Trophoblast cell (in vitro differentiated cells and primary cell): ENCODE results near the gene CFLAR.

Experiments used
- DNase-seq, 2 donors: peaks; one replicate each; pipeline ENCODE4 v3.0.0-alpha.2; 2016
- H2AFZ ChIP-seq: 2 replicates; pipeline ENCODE4 v1.6.1; 2013; ENCODE audit warnings: low read length, moderate library complexity, mild to moderate bottlenecking; ENCODE audit not compliant: insufficient read depth, poor library complexity
- H2AK5ac ChIP-seq: 2 replicates; pipeline ENCODE4 v1.6.1; 2013; ENCODE audit warnings: mild to moderate bottlenecking, low read length
- H2BK120ac ChIP-seq: 2 replicates; pipeline ENCODE4 v1.6.1; 2013; ENCODE audit warnings: low read length, mild to moderate bottlenecking, moderate library complexity; ENCODE audit not compliant: insufficient read depth, poor library complexity
- H2BK12ac ChIP-seq: 2 replicates; pipeline ENCODE4 v1.6.1; 2013; ENCODE audit warnings: mild to moderate bottlenecking, low read length, moderate library complexity
- H2BK5ac ChIP-seq: 2 replicates; pipeline ENCODE4 v1.6.1; 2013; ENCODE audit warnings: low read length, low read depth, moderate library complexity, mild to moderate bottlenecking; ENCODE audit not compliant: poor library complexity
- H3K14ac ChIP-seq: 2 replicates; pipeline ENCODE4 v1.6.1; 2013; ENCODE audit warnings: mild to moderate bottlenecking, low read length
- H3K18ac ChIP-seq: 2 replicates; pipeline ENCODE4 v1.6.1; 2013; ENCODE audit warnings: mild to moderate bottlenecking, low read length
- H3K23ac ChIP-seq: 2 replicates; pipeline ENCODE4 v1.6.1; 2013; ENCODE audit warnings: low read length
- H3K27ac ChIP-seq: 2 replicates; pipeline ENCODE4 v1.5.1; 2013; ENCODE audit warnings: low read depth, mild to moderate bottlenecking, inconsistent platforms, low read length, moderate library complexity
- H3K27me3 ChIP-seq: 2 replicates; pipeline ENCODE4 v1.6.1; 2013; ENCODE audit warnings: inconsistent platforms, mild to moderate bottlenecking, low read length, moderate library complexity; ENCODE audit not compliant: insufficient read depth
- H3K36me3 ChIP-seq, 2 experiments: 1 replicate in 1 of 2; 2 replicates in 1 of 2; pipeline ENCODE4 v1.6.1; 2013; ENCODE audit warnings: low read length in 2 of 2, mild to moderate bottlenecking in 2 of 2, moderate library complexity in 1 of 2; ENCODE audit not compliant: insufficient read depth in 2 of 2, control insufficient read depth in 1 of 2
- H3K4ac ChIP-seq: 2 replicates; pipeline ENCODE4 v1.6.1; 2013; ENCODE audit warnings: low read depth, mild to moderate bottlenecking, low read length, moderate library complexity
- H3K4me1 ChIP-seq, 2 experiments: 1 replicate in 1 of 2; 2 replicates in 1 of 2; pipeline ENCODE4 v1.6.1; 2013; ENCODE audit warnings: low read length in 2 of 2, mild to moderate bottlenecking in 2 of 2, moderate library complexity in 1 of 2; ENCODE audit not compliant: insufficient read depth in 2 of 2, control insufficient read depth in 1 of 2
- H3K4me2 ChIP-seq: 2 replicates; pipeline ENCODE4 v1.6.1; 2013; ENCODE audit warnings: inconsistent platforms, mild to moderate bottlenecking, low read length, moderate library complexity
- H3K4me3 ChIP-seq: 2 replicates; pipeline ENCODE4 v1.5.1; 2013; ENCODE audit warnings: mild to moderate bottlenecking, low read depth, low read length, inconsistent platforms
- H3K79me1 ChIP-seq: one replicate; pipeline ENCODE4 v1.6.1; 2013; ENCODE audit warnings: low read length
- H3K79me2 ChIP-seq: 2 replicates; pipeline ENCODE4 v1.6.1; 2013; ENCODE audit warnings: low read length, mild to moderate bottlenecking; ENCODE audit not compliant: control insufficient read depth, insufficient read depth, poor library complexity
- H3K9ac ChIP-seq: 2 replicates; pipeline ENCODE4 v1.6.1; 2013; ENCODE audit warnings: mild to moderate bottlenecking, low read length
- H3K9me3 ChIP-seq: 2 replicates; pipeline ENCODE4 v1.6.1; 2013; ENCODE audit warnings: low read depth, mild to moderate bottlenecking, control low read depth, inconsistent platforms, low read length; ENCODE audit not compliant: insufficient read depth
- H4K12ac ChIP-seq: 2 replicates; pipeline ENCODE4 v1.6.1; 2013; ENCODE audit warnings: low read depth, mild to moderate bottlenecking, low read length, moderate library complexity
- H4K8ac ChIP-seq: 2 replicates; pipeline ENCODE4 v1.6.1; 2013; ENCODE audit warnings: low read depth, mild to moderate bottlenecking, low read length, moderate library complexity
- H4K91ac ChIP-seq: one replicate; pipeline ENCODE4 v1.6.1; 2013; ENCODE audit warnings: low read depth, mild to moderate bottlenecking, low read length, moderate library complexity
- WGBS: extraction: QIAGEN DNeasy Blood & Tissue Kit; methylation state at CpG from one replicate; pipeline ENCODE4 v1.1.7; 2013; ENCODE audit warnings: missing lambda C conversion rate; ENCODE audit not compliant: insufficient read length, insufficient coverage; ENCODE audit errors: extremely low coverage; 5-methylcytosine and 5-hydroxymethylcytosine counted together

Gene CFLAR

GRCh38 chr2:201073071-201073470, 42.9 kb upstream of the CFLAR start:
- H3K14ac ChIP-seq = no peak overlapping the region
- H3K4me3 ChIP-seq = no peak overlapping the region
- H4K8ac ChIP-seq = no peak overlapping the region
- WGBS = no CpG with 5 or more reads among the region's 1 CpG
- no peak overlapping the region for H2AFZ ChIP-seq
- no peak overlapping the region for H3K9ac ChIP-seq
- H2AK5ac ChIP-seq = no peak overlapping the region
- no peak overlapping the region for H4K91ac ChIP-seq
- no peak overlapping the region for H3K4me2 ChIP-seq
- DNase-seq = no peak
- H3K9me3 ChIP-seq = no peaks in the 10 kb centered on the region
- H2BK120ac ChIP-seq = no peak overlapping the region
- peaks cover 0 to 2% of the 10 kb centered on the region in 2 experiments for H3K4me1 ChIP-seq
- H3K18ac ChIP-seq = no peak overlapping the region
- no peak overlapping the region for H3K23ac ChIP-seq
- H3K79me2 ChIP-seq = peaks cover 3% of the 10 kb centered on the region
- H2BK12ac ChIP-seq = no peak overlapping the region
- no peaks in the 10 kb centered on the region for H3K36me3 ChIP-seq
- no peak overlapping the region for H3K4ac ChIP-seq
- H3K27ac ChIP-seq = no peak overlapping the region
- H4K12ac ChIP-seq = no peak overlapping the region
- H3K79me1 ChIP-seq = peaks cover 5% of the 10 kb centered on the region
- H3K27me3 ChIP-seq = no peaks in the 10 kb centered on the region
- H2BK5ac ChIP-seq = no peak overlapping the region

GRCh38 chr2:201074996-201075395, 41.0 kb upstream of the CFLAR start:
- no peak overlapping the region for H2BK120ac ChIP-seq
- no peak overlapping the region for H4K12ac ChIP-seq
- H3K79me2 ChIP-seq = peaks cover 3% of the 10 kb centered on the region
- H3K14ac ChIP-seq = no peak overlapping the region
- H3K9ac ChIP-seq = no peak overlapping the region
- no peak overlapping the region for H2BK5ac ChIP-seq
- H3K36me3 ChIP-seq = peaks cover 4 to 6% of the 10 kb centered on the region in 2 experiments
- H3K9me3 ChIP-seq = no peaks in the 10 kb centered on the region
- H3K23ac ChIP-seq = no peak overlapping the region
- H2AFZ ChIP-seq = no peak overlapping the region
- DNase-seq = no peak
- WGBS = no CpG with 5 or more reads among the region's 7 CpGs
- no peak overlapping the region for H2BK12ac ChIP-seq
- no peak overlapping the region for H3K4me3 ChIP-seq
- H3K4ac ChIP-seq = no peak overlapping the region
- no peak overlapping the region for H3K27ac ChIP-seq
- H4K8ac ChIP-seq = no peak overlapping the region
- peaks cover 5% of the 10 kb centered on the region for H3K79me1 ChIP-seq
- H3K4me2 ChIP-seq = no peak overlapping the region
- no peak overlapping the region for H2AK5ac ChIP-seq
- no peaks in the 10 kb centered on the region for H3K27me3 ChIP-seq
- H4K91ac ChIP-seq = no peak overlapping the region
- peaks cover 0 to 2% of the 10 kb centered on the region in 2 experiments for H3K4me1 ChIP-seq
- H3K18ac ChIP-seq = no peak overlapping the region

GRCh38 chr2:201084863-201085262, 31.1 kb upstream of the CFLAR start:
- no peaks in the 10 kb centered on the region for H3K27me3 ChIP-seq
- no peak overlapping the region for H3K18ac ChIP-seq
- H3K14ac ChIP-seq = no peak overlapping the region
- no peak overlapping the region for H3K9ac ChIP-seq
- H3K4me3 ChIP-seq = no peak overlapping the region
- H2AK5ac ChIP-seq = no peak overlapping the region
- H4K91ac ChIP-seq = no peak overlapping the region
- no peaks in the 10 kb centered on the region for H3K4me1 ChIP-seq
- H4K12ac ChIP-seq = no peak overlapping the region
- H3K4ac ChIP-seq = no peak overlapping the region
- H3K9me3 ChIP-seq = no peaks in the 10 kb centered on the region
- no peaks in the 10 kb centered on the region for H3K79me1 ChIP-seq
- no peak overlapping the region for H2BK12ac ChIP-seq
- H3K27ac ChIP-seq = no peak overlapping the region
- H2BK120ac ChIP-seq = no peak overlapping the region
- H3K23ac ChIP-seq = no peak overlapping the region
- H3K79me2 ChIP-seq = no peaks in the 10 kb centered on the region
- H3K36me3 ChIP-seq = peaks cover 13 to 22% of the 10 kb centered on the region in 2 experiments
- H2AFZ ChIP-seq = no peak overlapping the region
- H4K8ac ChIP-seq = no peak overlapping the region
- WGBS = no CpG with 5 or more reads among the region's 2 CpGs
- DNase-seq = no peak
- H3K4me2 ChIP-seq = no peak overlapping the region
- no peak overlapping the region for H2BK5ac ChIP-seq

- Histone ChIP-seq H2BK12ac (no peak overlapping the region), H3K23ac (no peak overlapping the region), H4K91ac (no peak overlapping the region), H3K4me2 (no peak overlapping the region), H2BK5ac (no peak overlapping the region), H3K14ac (no peak overlapping the region), H3K4me1 (no peaks in the 10 kb centered on the region), H3K9ac (no peak overlapping the region), H3K27ac (no peak overlapping the region), H3K4me3 (no peak overlapping the region), H4K8ac (no peak overlapping the region), H3K79me2 (no peaks in the 10 kb centered on the region), H2AK5ac (no peak overlapping the region), H3K9me3 (no peaks in the 10 kb centered on the region), H3K36me3 (peaks cover 9 to 11% of the 10 kb centered on the region in 2 experiments), H3K4ac (no peak overlapping the region), H3K27me3 (no peaks in the 10 kb centered on the region), H4K12ac (no peak overlapping the region), H3K18ac (no peak overlapping the region), H2AFZ (no peak overlapping the region), H2BK120ac (no peak overlapping the region), H3K79me1 (no peaks in the 10 kb centered on the region)
- no peak for DNase-seq
- WGBS = no CpG with 5 or more reads among the region's 4 CpGs
Observed at GRCh38 chr2:201090574-201090973, 25.4 kb upstream of the CFLAR start.
